Measurements from ENCODE around the gene WDPCP.
A peak's percentile ranks its signal among the peaks of the same experiment; 100 is the strongest.
"Not testable (repeated sequence)": the region's sequence is repeated elsewhere in the genome, so short reads cannot be mapped to it uniquely, and the experiment has no call there.

Gene WDPCP

GRCh38 chr2:63432373-63432772, 155.9 kb downstream of the WDPCP start:
- Mint-ChIP-seq H3K9me3 (no peaks in the 10 kb centered on the region), H3K27ac (no peak overlapping the region), H3K4me1 (no peaks in the 10 kb centered on the region), H3K27me3 (no peaks in the 10 kb centered on the region), H3K36me3 (no peaks in the 10 kb centered on the region), H3K4me3 (no peak overlapping the region)
- no peak for DNase-seq
- CTCF ChIA-PET, result interaction anchor here (1.3 kb wide), 1 partner anchor 8 kb away, joined by 6 read pairs; no protein-coding TSS in a partner anchor

GRCh38 chr2:63425606-63426005, 162.7 kb downstream of the WDPCP start:
- Mint-ChIP-seq H3K27me3 (no peaks in the 10 kb centered on the region), H3K36me3 (no peaks in the 10 kb centered on the region), H3K27ac (no peak overlapping the region), H3K4me1 (no peaks in the 10 kb centered on the region), H3K4me3 (no peak overlapping the region), H3K9me3 (no peaks in the 10 kb centered on the region)
- CTCF ChIA-PET, result interaction anchor here (0.8 to 1.6 kb wide), 6 partner anchors 15 to 669 kb away, joined by 3 to 6 read pairs (median 4); no protein-coding TSS in a partner anchor
- DNase-seq, result no peak

GRCh38 chr2:63425079-63425416, 163.2 kb downstream of the WDPCP start:
- H3K4me3 Mint-ChIP-seq, result no peak overlapping the region
- CTCF ChIA-PET, result interaction anchor here (0.7 to 1.6 kb wide), 11 partner anchors 8 to 669 kb away, joined by 3 to 6 read pairs (median 3); no protein-coding TSS in a partner anchor
- H3K27me3 Mint-ChIP-seq, result no peaks in the 10 kb centered on the region
- H3K4me1 Mint-ChIP-seq, result no peaks in the 10 kb centered on the region
- H3K9me3 Mint-ChIP-seq, result no peaks in the 10 kb centered on the region
- no peaks in the 10 kb centered on the region for H3K36me3 Mint-ChIP-seq
- DNase-seq, result no peak
- no peak overlapping the region for H3K27ac Mint-ChIP-seq

DNA sequence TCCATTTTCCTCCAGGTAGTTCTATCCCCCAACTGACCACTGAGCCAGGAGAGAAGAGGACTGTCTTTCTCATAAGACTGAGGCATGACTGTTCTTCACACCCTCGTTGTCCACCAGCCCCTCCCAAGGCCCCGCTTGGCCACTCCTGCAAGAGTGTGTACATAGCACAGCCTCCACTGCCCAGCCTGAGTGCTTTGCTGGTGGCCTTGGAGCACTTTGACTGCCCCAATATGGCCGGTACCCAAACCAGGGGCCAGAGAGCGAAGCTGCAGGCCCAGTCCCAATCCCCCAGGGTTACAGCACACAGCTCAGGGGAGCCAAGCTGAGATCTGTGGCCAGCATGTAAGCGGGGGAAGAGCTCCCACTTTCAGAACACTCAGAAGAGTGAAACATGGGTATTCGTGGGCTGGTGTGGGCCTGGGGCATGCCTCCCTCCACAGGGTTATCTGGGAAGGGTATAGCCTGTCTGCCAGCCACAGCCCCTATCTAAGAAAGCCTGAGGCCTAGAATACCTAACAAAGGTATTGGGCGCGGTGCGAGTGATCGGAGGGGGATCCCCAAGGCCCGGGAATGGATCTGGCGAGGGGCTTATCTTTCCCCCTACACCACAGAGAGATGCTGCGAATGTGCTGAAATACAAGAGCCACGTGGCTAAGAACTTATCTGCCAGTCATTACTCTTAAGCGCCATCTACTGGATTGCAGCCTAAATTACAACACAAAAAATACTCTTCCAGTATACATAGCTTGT, 163.8 kb downstream of the WDPCP start:
- H3K36me3 Mint-ChIP-seq, result no peaks in the 10 kb centered on the region
- peak; percentile 23 for DNase-seq
- H3K4me1 Mint-ChIP-seq, result no peaks in the 10 kb centered on the region
- CTCF ChIA-PET, result interaction anchor here (0.6 to 1.6 kb wide), 12 partner anchors 9 to 668 kb away, joined by 3 to 6 read pairs (median 3); no protein-coding TSS in a partner anchor
- no peaks in the 10 kb centered on the region for H3K9me3 Mint-ChIP-seq
- no peaks in the 10 kb centered on the region for H3K27me3 Mint-ChIP-seq
- H3K4me3 Mint-ChIP-seq, result no peak overlapping the region
- no peak overlapping the region for H3K27ac Mint-ChIP-seq

- CTCF ChIA-PET, result interaction anchor here (1.2 to 1.5 kb wide), 2 partner anchors 26 to 966 kb away, joined by 3 to 4 read pairs; no protein-coding TSS in a partner anchor
- DNase-seq, result no peak
- Mint-ChIP-seq H3K4me1 (no peaks in the 10 kb centered on the region), H3K36me3 (no peaks in the 10 kb centered on the region), H3K27me3 (no peaks in the 10 kb centered on the region), H3K27ac (no peak overlapping the region), H3K4me3 (no peak overlapping the region), H3K9me3 (no peaks in the 10 kb centered on the region)
Measured at GRCh38 chr2:63422556-63422955, 165.7 kb downstream of the WDPCP start.

DNA sequence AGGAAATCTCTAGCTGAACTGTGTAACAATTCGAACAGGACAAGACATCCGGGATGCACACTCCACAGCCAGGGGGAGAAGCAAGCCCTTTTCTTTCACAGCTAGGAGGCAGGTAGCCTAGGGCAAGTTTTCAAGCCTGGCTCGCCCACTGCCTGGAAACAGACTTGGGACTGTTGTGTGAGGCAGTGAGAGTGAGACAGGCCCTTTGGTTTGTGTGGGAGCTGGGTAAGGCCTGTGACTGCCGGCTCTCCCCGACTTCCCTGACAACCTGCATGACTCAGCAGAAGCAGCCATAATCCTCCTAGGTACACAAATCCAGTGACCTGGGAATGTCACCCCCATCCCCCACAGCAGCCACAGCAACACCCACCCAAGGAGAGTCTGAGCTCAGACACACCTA, 179.7 kb downstream of the WDPCP start:
- CTCF ChIA-PET, result no interaction called here
- no peak overlapping the region for H3K4me3 Mint-ChIP-seq

DNA sequence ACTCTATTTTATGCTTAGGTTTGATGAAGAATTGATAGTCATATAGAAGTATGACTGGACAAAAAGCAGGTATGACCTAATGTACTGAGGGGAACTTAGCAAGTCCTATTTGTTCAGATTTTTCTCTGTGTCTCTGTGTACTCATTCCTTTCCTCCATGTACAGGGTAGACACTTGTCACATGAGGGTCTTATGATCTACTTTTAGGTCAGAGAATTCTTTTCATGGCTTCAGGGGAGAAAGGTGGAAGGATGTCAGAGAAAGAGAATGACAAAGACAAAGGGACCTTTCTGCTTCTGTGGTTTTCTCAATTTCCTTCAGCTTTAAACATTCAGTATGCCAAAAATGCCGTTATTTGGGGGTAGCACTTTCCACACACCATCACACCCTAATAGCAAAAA, 181.6 kb downstream of the WDPCP start:
- peaks cover 2% of the 10 kb centered on the region for H3K36me3 Mint-ChIP-seq
- H3K27ac Mint-ChIP-seq, result no peak overlapping the region
- CTCF ChIA-PET, result interaction anchor here (1.0 kb wide), 1 partner anchor 18 kb away, joined by 4 read pairs; no protein-coding TSS in a partner anchor
- H3K4me1 Mint-ChIP-seq, result no peaks in the 10 kb centered on the region
- H3K27me3 Mint-ChIP-seq, result no peaks in the 10 kb centered on the region
- peaks cover 3% of the 10 kb centered on the region for H3K9me3 Mint-ChIP-seq
- DNase-seq, result no peak
- no peak overlapping the region for H3K4me3 Mint-ChIP-seq

More for the DNA sequence above, 179.7 kb downstream of the WDPCP start:
- H3K27me3 Mint-ChIP-seq, result no peaks in the 10 kb centered on the region
- no peak for DNase-seq
- H3K9me3 Mint-ChIP-seq, result no peaks in the 10 kb centered on the region
- no peaks in the 10 kb centered on the region for H3K36me3 Mint-ChIP-seq
- no peak overlapping the region for H3K27ac Mint-ChIP-seq
- no peaks in the 10 kb centered on the region for H3K4me1 Mint-ChIP-seq

DNA sequence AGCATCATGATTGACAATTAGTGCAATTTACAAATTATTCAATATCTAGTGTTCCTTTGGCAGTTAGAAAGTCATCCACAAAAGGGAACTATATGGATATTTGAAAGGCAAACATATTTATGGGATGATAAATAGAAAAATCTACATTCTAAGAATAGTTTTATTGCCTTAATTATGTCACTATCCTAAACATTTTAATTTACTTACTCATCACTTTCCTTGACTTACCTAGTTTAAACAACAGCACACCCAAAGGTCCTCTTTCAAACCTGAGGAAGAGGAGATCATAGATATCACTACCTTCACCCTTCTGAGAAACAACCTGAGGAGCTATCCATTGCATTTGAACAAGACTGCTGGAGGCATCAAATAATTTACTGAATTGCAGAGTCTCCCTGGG, 184.5 kb downstream of the WDPCP start:
- Mint-ChIP-seq H3K9me3 (peaks cover 3% of the 10 kb centered on the region), H3K4me1 (no peaks in the 10 kb centered on the region), H3K27me3 (no peaks in the 10 kb centered on the region), H3K27ac (no peak overlapping the region), H3K4me3 (no peak overlapping the region), H3K36me3 (peaks cover 2% of the 10 kb centered on the region)
- CTCF ChIA-PET, result no interaction called here
- no peak for DNase-seq

DNA sequence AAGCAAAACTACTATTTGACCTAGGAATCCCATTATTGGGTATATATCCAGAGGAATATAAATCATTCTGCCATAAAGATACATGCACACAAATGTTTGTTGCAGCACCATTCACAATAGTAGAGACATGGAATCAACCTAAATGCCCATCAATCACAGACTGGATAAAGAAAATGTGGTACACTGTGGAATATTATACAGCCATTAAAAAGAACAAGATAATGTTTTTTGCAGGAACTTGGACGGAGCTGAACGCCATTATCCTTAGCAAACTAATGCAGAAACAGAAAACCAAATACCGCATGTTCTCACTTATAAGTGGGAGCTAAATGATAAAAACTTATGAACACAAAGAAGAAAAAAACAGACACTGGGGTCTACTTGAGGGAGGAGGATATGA, 185.4 kb downstream of the WDPCP start:
- H3K4me3 Mint-ChIP-seq, H3K27ac Mint-ChIP-seq, CTCF ChIA-PET, H3K4me1 Mint-ChIP-seq, H3K27me3 Mint-ChIP-seq, H3K9me3 Mint-ChIP-seq, DNase-seq, H3K36me3 Mint-ChIP-seq: not testable (repeated sequence)

DNA sequence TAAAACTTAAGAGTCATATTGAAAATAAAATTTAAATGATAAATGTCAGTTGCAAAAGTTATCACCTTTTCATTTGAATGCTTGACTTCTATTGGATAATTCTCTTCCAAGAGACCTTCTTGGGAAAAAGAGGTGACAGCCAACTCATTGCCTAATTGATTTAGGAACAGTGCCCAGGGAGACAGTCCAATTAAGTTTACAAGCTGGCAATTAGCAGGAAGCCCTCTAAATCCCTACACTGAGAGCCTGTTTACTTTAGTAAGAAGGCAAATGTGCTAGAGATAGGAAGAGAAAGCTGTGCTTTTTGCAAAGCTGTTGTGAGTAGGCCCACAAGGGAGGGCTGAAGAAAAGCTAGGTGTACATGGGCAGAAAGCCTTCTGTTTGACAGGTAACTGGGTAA, 189.1 kb downstream of the WDPCP start:
- no peak for DNase-seq
- H3K36me3 Mint-ChIP-seq, result peaks cover 2% of the 10 kb centered on the region
- H3K4me1 Mint-ChIP-seq, result no peaks in the 10 kb centered on the region
- CTCF ChIA-PET, result no interaction called here
- H3K27ac Mint-ChIP-seq, result no peak overlapping the region
- H3K4me3 Mint-ChIP-seq, result no peak overlapping the region
- peaks cover 3% of the 10 kb centered on the region for H3K9me3 Mint-ChIP-seq
- H3K27me3 Mint-ChIP-seq, result no peaks in the 10 kb centered on the region

- H3K36me3 Mint-ChIP-seq, result no peaks in the 10 kb centered on the region
- H3K4me3 Mint-ChIP-seq, result no peak overlapping the region
- H3K4me1 Mint-ChIP-seq, result no peaks in the 10 kb centered on the region
- no peaks in the 10 kb centered on the region for H3K27me3 Mint-ChIP-seq
- H3K9me3 Mint-ChIP-seq, result no peaks in the 10 kb centered on the region
- H3K27ac Mint-ChIP-seq, result no peak overlapping the region
- no peak for DNase-seq
- CTCF ChIA-PET, result no interaction called here
Measured at GRCh38 chr2:63379451-63379850, 208.8 kb downstream of the WDPCP start.

DNA sequence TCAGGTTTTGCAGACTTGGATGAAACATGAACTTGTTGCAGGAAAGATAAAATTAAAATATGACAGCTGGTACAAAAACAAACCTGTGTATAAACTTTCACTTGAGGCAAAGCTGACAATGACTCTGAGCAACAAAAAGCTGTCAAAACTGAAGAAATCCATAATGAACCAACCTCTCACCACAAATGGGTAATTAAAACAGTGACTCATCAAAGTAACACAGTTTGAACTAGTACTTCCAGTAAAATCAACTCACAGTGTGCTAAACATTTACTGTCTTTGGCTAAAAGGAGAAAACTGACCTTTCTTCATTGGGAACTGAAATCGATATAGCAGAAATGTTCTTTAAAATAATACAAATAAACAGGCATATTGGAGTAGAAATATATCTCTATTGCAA, 209.7 kb downstream of the WDPCP start:
- no peak for DNase-seq
- Mint-ChIP-seq H3K4me1 (no peaks in the 10 kb centered on the region), H3K36me3 (no peaks in the 10 kb centered on the region), H3K27ac (no peak overlapping the region), H3K27me3 (no peaks in the 10 kb centered on the region), H3K4me3 (no peak overlapping the region), H3K9me3 (no peaks in the 10 kb centered on the region)
- CTCF ChIA-PET, result no interaction called here

- H3K27me3 Mint-ChIP-seq, result no peaks in the 10 kb centered on the region
- CTCF ChIA-PET, result no interaction called here
- no peak overlapping the region for H3K27ac Mint-ChIP-seq
- H3K36me3 Mint-ChIP-seq, result no peaks in the 10 kb centered on the region
- no peak for DNase-seq
- peaks cover 4% of the 10 kb centered on the region for H3K9me3 Mint-ChIP-seq
- no peaks in the 10 kb centered on the region for H3K4me1 Mint-ChIP-seq
- no peak overlapping the region for H3K4me3 Mint-ChIP-seq
Measured at GRCh38 chr2:63374341-63374740, 213.9 kb downstream of the WDPCP start.

DNA sequence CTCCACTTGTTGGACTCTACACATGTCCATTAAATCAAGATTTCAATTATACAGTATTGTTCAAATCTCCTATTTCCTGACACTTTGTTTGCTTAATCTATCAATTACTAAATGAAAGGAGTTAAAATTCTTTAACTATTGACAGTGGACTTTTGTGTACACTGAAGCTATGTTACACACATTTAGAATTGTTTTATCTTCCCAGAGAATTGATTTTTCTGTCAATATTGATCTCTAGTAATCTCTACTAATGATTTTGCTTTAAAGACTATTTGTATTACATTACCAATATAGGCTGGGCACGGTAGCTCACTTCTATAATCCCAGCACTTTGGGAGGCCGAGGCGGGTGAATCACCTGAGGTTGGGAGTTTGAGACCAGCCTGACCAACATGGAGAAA, 215.7 kb downstream of the WDPCP start:
- no peaks in the 10 kb centered on the region for H3K27me3 Mint-ChIP-seq
- DNase-seq, result no peak
- H3K4me1 Mint-ChIP-seq, result no peaks in the 10 kb centered on the region
- peaks cover 4% of the 10 kb centered on the region for H3K9me3 Mint-ChIP-seq
- CTCF ChIA-PET, result no interaction called here
- H3K27ac Mint-ChIP-seq, result no peak overlapping the region
- H3K4me3 Mint-ChIP-seq, result no peak overlapping the region
- H3K36me3 Mint-ChIP-seq, result no peaks in the 10 kb centered on the region

- H3K27ac Mint-ChIP-seq, result no peak overlapping the region
- CTCF ChIA-PET, result no interaction called here
- H3K9me3 Mint-ChIP-seq, result peaks cover 4% of the 10 kb centered on the region
- H3K4me3 Mint-ChIP-seq, result no peak overlapping the region
- no peak for DNase-seq
- H3K27me3 Mint-ChIP-seq, result no peaks in the 10 kb centered on the region
- no peaks in the 10 kb centered on the region for H3K36me3 Mint-ChIP-seq
- no peaks in the 10 kb centered on the region for H3K4me1 Mint-ChIP-seq
Measured at GRCh38 chr2:63369146-63369545, 219.1 kb downstream of the WDPCP start.
